CD4-positive, alpha-beta T cell treated with Interferon gamma for 1 hour (primary cell): ENCODE results near the gene CAD.

ENCODE experiments used
- DNase-seq: peaks from one replicate; pipeline ENCODE4 v3.0.0-alpha.2; 2020

The CAD gene

GRCh38 chr2:27284996-27285395 lies 67.8 kb downstream of the CAD start:
- DNase-seq, result no peak

- no peak for DNase-seq
Observed at GRCh38 chr2:27285481-27285880, 68.3 kb downstream of the CAD start.

DNA sequence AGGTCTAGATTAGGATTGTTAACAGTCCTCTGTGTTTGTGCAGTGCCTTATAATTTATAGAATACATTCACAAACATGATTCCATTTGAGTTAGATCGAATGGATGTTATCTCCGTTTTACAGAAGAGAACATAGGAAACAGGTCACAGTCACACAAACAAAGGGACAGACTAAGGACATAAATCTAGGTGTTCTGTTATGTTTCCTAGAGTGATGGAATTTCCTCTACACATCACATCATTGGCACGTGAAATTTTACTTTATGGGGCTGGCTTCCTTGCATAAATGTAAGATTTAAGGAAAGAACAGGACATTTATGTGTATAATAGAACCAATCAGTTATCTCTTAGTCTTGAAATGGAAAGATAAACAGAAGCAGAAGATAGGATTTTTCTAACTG lies 71.4 kb downstream of the CAD start:
- no peak for DNase-seq

DNA sequence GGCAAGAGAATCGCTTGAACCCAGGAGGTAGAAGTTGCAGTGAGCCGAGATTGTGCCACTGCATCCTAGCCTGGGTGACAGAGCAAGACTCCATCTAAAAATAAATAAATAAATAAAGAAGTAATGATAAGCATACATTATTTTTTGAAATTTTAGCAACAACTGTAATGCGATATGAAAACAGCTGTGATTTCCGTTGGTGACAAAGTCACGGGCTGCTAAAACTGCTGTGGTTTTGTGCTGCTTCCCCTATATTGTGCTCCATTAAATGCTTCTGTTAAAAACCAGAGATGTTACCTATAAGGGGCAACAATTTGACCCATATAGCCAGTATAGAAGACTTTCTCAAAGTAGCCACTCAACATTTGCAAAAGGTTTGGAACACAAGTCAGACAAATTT lies 73.4 kb downstream of the CAD start:
- DNase-seq, result no peak

GRCh38 chr2:27291865-27292264 lies 74.7 kb downstream of the CAD start:
- no peak for DNase-seq
